BLaER1 treated with 17β-estradiol and CSF1 and Interleukin-3, amounts not matched to agents 10 nM and 100 nM (cell line): ENCODE measurements around the gene SCN3B.

Experiments used
- H3K27ac ChIP-seq, 11 experiments: shearing (Covaris generic); formaldehyde crosslinking; 2 replicates each; pipeline ENCODE4 v1.8.1; 2022
- H3K27me3 ChIP-seq, 11 experiments: shearing (Covaris generic); formaldehyde crosslinking; 2 replicates each; pipeline ENCODE4 v1.8.1; 2022
- H3K36me3 ChIP-seq, 11 experiments: shearing (Covaris generic); formaldehyde crosslinking; 2 replicates each; pipeline ENCODE4 v1.8.1; 2022
- H3K4me1 ChIP-seq, 10 experiments: shearing (Covaris generic); formaldehyde crosslinking; 2 replicates each; pipeline ENCODE4 v1.8.1; 2022
- H3K4me2 ChIP-seq, 11 experiments: shearing (Covaris generic); formaldehyde crosslinking; 2 replicates each; pipeline ENCODE4 v1.8.1; 2022
- H3K4me3 ChIP-seq, 10 experiments: shearing (Covaris generic); formaldehyde crosslinking; 2 replicates each; pipeline ENCODE4 v1.8.1; 2022
- H3K9ac ChIP-seq, 11 experiments: shearing (Covaris generic); formaldehyde crosslinking; 2 replicates each; pipeline ENCODE4 v1.8.1; 2022
- H3K9me3 ChIP-seq, 11 experiments: shearing (Covaris generic); formaldehyde crosslinking; replicated peaks in 1 of 11; 2 replicates each; pipeline ENCODE4 v1.8.1; 2022
- H4K20me1 ChIP-seq, 11 experiments: shearing (Covaris generic); formaldehyde crosslinking; 2 replicates each; pipeline ENCODE4 v1.8.1; 2022
- Cebpa-rat ChIP-seq, 11 experiments: shearing (Covaris generic); IDR thresholded peaks; 2 replicates each; pipeline ENCODE4 v1.8.1; 2022

The SCN3B gene

DNA sequence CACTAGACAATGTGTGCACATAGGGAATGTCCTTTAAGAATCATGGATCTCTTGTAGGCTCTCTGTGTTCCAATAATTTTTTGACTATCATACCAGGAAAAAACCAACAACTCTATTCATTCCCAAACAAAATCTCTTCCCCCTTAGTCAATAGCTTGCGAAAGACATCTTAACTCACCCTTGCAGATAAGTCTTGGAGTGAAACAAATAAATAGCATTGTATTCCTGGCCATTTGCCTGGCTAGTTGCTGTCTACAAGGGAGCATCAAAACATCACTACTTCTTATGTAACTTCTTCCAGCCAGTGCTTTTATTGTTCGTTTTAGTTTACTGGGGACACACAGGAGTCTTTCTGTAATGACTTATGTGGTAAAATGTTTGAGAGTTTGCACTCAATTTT, 29.4 kb downstream of the SCN3B start:
- no peak overlapping the region for H3K4me3 ChIP-seq
- H3K36me3 ChIP-seq = peaks cover 0 to 68% (median 33%) of the 10 kb centered on the region in 11 experiments; a peak in 18 of 22 replicates
- no peaks in the 10 kb centered on the region for H4K20me1 ChIP-seq
- no peak for TF ChIP-seq Cebpa-rat (IDR thresholded peaks at IDR 0.05)
- no peak overlapping the region for H3K9ac ChIP-seq
- no peak overlapping the region for H3K27ac ChIP-seq
- no peaks in the 10 kb centered on the region for H3K4me1 ChIP-seq
- no peak overlapping the region for H3K4me2 ChIP-seq
- H3K27me3 ChIP-seq = no peaks in the 10 kb centered on the region
- H3K9me3 ChIP-seq = no peaks in the 10 kb centered on the region

GRCh38 chr11:123622576-123622975, 31.8 kb downstream of the SCN3B start:
- Histone ChIP-seq H3K27ac (no peak overlapping the region), H3K9me3 (no peaks in the 10 kb centered on the region), H3K4me2 (no peak overlapping the region), H3K4me1 (no peaks in the 10 kb centered on the region), H4K20me1 (no peaks in the 10 kb centered on the region), H3K36me3 (peaks cover 14 to 92% (median 52%) of the 10 kb centered on the region in 11 experiments; a peak in 20 of 22 replicates), H3K27me3 (no peaks in the 10 kb centered on the region), H3K4me3 (no peak overlapping the region), H3K9ac (no peak overlapping the region)
- TF ChIP-seq Cebpa-rat (IDR thresholded peaks at IDR 0.05) = no peak

- H3K27ac ChIP-seq = no peak overlapping the region
- H3K9ac ChIP-seq = no peak overlapping the region
- H3K4me2 ChIP-seq = no peak overlapping the region
- no peak for TF ChIP-seq Cebpa-rat (IDR thresholded peaks at IDR 0.05)
- H3K36me3 ChIP-seq = peaks cover 33 to 93% (median 74%) of the 10 kb centered on the region in 11 experiments; a peak in 21 of 22 replicates
- H3K4me1 ChIP-seq = no peaks in the 10 kb centered on the region
- H3K4me3 ChIP-seq = no peak overlapping the region
- H3K27me3 ChIP-seq = no peaks in the 10 kb centered on the region
- no peaks in the 10 kb centered on the region for H3K9me3 ChIP-seq
- H4K20me1 ChIP-seq = no peaks in the 10 kb centered on the region
Measured at GRCh38 chr11:123616505-123617198, 37.8 kb downstream of the SCN3B start.

- Histone ChIP-seq H3K9me3 (no peaks in the 10 kb centered on the region), H3K27me3 (no peaks in the 10 kb centered on the region), H3K4me1 (no peaks in the 10 kb centered on the region), H4K20me1 (no peaks in the 10 kb centered on the region), H3K4me2 (no peak overlapping the region), H3K27ac (no peak overlapping the region), H3K4me3 (no peak overlapping the region), H3K36me3 (peaks cover 24 to 93% (median 86%) of the 10 kb centered on the region in 11 experiments), H3K9ac (no peak overlapping the region)
- no peak for TF ChIP-seq Cebpa-rat (IDR thresholded peaks at IDR 0.05)
Measured at GRCh38 chr11:123611698-123612097, 42.7 kb downstream of the SCN3B start.

DNA sequence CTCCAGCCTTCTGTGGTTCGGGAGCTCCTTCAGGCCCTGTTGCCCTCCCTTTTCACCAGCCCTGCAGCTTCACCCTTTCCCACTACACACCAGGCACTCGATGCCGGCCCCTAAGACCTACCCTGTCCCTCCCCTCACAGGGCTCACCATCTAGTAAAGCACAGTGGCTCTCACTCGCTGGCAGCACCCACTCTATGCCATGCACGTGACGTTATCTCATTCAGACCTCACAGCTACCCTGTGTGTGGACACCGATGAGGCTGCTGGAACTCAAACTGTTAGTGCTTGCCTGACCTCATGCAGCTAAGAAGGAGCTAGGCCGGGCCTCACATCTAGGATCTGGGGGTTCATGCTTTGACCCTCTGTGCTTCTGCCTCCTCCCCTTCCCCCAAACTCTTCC, 45.5 kb downstream of the SCN3B start:
- H3K4me1 ChIP-seq = peaks cover 0 to 3% (median 0%) of the 10 kb centered on the region in 10 experiments; a peak in 2 of 20 replicates
- peaks cover 19 to 96% (median 90%) of the 10 kb centered on the region in 11 experiments for H3K36me3 ChIP-seq
- H4K20me1 ChIP-seq = no peaks in the 10 kb centered on the region
- H3K27ac ChIP-seq = no peak overlapping the region
- no peaks in the 10 kb centered on the region for H3K27me3 ChIP-seq
- H3K4me3 ChIP-seq = no peak overlapping the region
- H3K9me3 ChIP-seq = no peaks in the 10 kb centered on the region
- H3K4me2 ChIP-seq = no peak overlapping the region
- TF ChIP-seq Cebpa-rat (IDR thresholded peaks at IDR 0.05) = no peak
- no peak overlapping the region for H3K9ac ChIP-seq

DNA sequence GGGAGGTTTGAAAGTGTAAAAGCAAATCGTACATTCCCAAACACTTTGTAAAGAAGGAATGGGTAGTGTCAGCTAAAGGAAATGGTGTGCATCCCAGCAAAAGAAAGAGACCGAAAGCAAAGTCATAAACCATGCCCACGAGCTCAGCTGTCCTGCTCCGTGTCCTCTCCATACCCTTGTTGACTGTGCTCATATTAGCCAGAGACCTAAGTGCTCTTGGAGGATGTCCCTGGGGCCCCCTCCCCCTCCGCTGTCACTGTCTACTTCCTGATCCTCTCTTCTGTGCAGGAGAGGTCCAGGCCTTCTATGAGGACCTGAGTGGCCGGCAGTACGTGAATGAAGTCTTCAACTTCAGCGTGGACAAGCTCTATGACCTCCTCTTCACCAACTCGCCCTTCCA, 46.1 kb downstream of the SCN3B start:
- H3K36me3 ChIP-seq = peaks cover 14 to 95% (median 90%) of the 10 kb centered on the region in 11 experiments
- no peak overlapping the region for H3K27ac ChIP-seq
- no peaks in the 10 kb centered on the region for H3K27me3 ChIP-seq
- H3K4me1 ChIP-seq = peaks cover 0 to 9% (median 0%) of the 10 kb centered on the region in 10 experiments; a peak in 2 of 20 replicates
- H3K9ac ChIP-seq = no peak overlapping the region
- no peaks in the 10 kb centered on the region for H3K9me3 ChIP-seq
- no peak for TF ChIP-seq Cebpa-rat (IDR thresholded peaks at IDR 0.05)
- no peak overlapping the region for H3K4me2 ChIP-seq
- H4K20me1 ChIP-seq = no peaks in the 10 kb centered on the region
- no peak overlapping the region for H3K4me3 ChIP-seq

GRCh38 chr11:123607781-123608180, 46.6 kb downstream of the SCN3B start:
- no peaks in the 10 kb centered on the region for H3K9me3 ChIP-seq
- peaks cover 14 to 94% (median 90%) of the 10 kb centered on the region in 11 experiments for H3K36me3 ChIP-seq
- no peaks in the 10 kb centered on the region for H4K20me1 ChIP-seq
- H3K4me3 ChIP-seq = no peak overlapping the region
- TF ChIP-seq Cebpa-rat (IDR thresholded peaks at IDR 0.05) = no peak
- no peak overlapping the region for H3K27ac ChIP-seq
- no peaks in the 10 kb centered on the region for H3K27me3 ChIP-seq
- peaks cover 0 to 9% (median 0%) of the 10 kb centered on the region in 10 experiments; a peak in 2 of 20 replicates for H3K4me1 ChIP-seq
- H3K9ac ChIP-seq = no peak overlapping the region
- H3K4me2 ChIP-seq = no peak overlapping the region

- Histone ChIP-seq H3K27me3 (no peaks in the 10 kb centered on the region), H4K20me1 (no peaks in the 10 kb centered on the region), H3K36me3 (peaks cover 11 to 94% (median 83%) of the 10 kb centered on the region in 11 experiments; a peak in 21 of 22 replicates), H3K4me2 (no peak overlapping the region), H3K9me3 (no peaks in the 10 kb centered on the region), H3K4me1 (peaks cover 0 to 9% (median 0%) of the 10 kb centered on the region in 10 experiments; a peak in 2 of 20 replicates), H3K27ac (no peak overlapping the region), H3K9ac (no peak overlapping the region), H3K4me3 (no peak overlapping the region)
- TF ChIP-seq Cebpa-rat (IDR thresholded peaks at IDR 0.05) = no peak
Measured at GRCh38 chr11:123603666-123604065, 50.8 kb downstream of the SCN3B start.

DNA sequence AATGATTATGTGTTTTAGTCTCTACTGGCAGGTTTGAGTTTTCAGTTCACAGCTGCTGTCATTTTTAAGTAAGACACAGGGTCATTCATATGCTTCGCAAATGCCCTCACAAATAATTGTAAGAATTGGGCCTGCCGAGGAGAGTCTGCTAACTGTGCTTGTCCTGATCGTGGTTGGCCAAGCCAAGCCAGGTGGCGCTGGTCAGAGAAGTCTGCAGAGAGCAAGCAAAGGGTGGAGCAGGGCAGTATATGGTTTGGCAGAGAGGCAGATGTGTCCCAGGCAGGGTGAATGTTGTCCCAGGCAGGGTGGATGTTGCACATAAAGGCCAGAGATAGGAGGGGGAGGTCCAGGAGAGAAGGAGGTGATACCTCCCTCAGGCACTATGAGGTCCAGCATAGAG, 52.7 kb downstream of the SCN3B start:
- no peaks in the 10 kb centered on the region for H3K27me3 ChIP-seq
- peaks cover 11 to 93% (median 74%) of the 10 kb centered on the region in 11 experiments; a peak in 19 of 22 replicates for H3K36me3 ChIP-seq
- H3K4me1 ChIP-seq = peaks cover 0 to 9% (median 0%) of the 10 kb centered on the region in 10 experiments; a peak in 2 of 20 replicates
- no peak overlapping the region for H3K4me2 ChIP-seq
- H3K9me3 ChIP-seq = no peaks in the 10 kb centered on the region
- no peak overlapping the region for H3K27ac ChIP-seq
- H4K20me1 ChIP-seq = no peaks in the 10 kb centered on the region
- H3K4me3 ChIP-seq = no peak overlapping the region
- no peak for TF ChIP-seq Cebpa-rat (IDR thresholded peaks at IDR 0.05)
- H3K9ac ChIP-seq = no peak overlapping the region

GRCh38 chr11:123601136-123601535, 53.3 kb downstream of the SCN3B start:
- peaks cover 11 to 92% (median 72%) of the 10 kb centered on the region in 11 experiments; a peak in 18 of 22 replicates for H3K36me3 ChIP-seq
- no peaks in the 10 kb centered on the region for H4K20me1 ChIP-seq
- no peak overlapping the region for H3K9ac ChIP-seq
- H3K4me1 ChIP-seq = peaks cover 0 to 9% (median 0%) of the 10 kb centered on the region in 10 experiments; a peak in 2 of 20 replicates
- no peak overlapping the region for H3K4me2 ChIP-seq
- no peaks in the 10 kb centered on the region for H3K27me3 ChIP-seq
- no peak overlapping the region for H3K4me3 ChIP-seq
- no peak for TF ChIP-seq Cebpa-rat (IDR thresholded peaks at IDR 0.05)
- no peak overlapping the region for H3K27ac ChIP-seq
- H3K9me3 ChIP-seq = no peaks in the 10 kb centered on the region
